Activated naive CD4-positive, alpha-beta T cell treated with anti-CD3 and anti-CD28 coated beads, Interleukin-2, amount 10 ng/mL, durations not matched to agents 7 days and 5 days (primary cell): Measurements from ENCODE around the gene HEBP2.
"Not testable (repeated sequence)": the region's sequence is repeated elsewhere in the genome, so short reads cannot be mapped to it uniquely, and the experiment has no call there.

ENCODE experiments used
- CTCF ChIA-PET: fragments of 350-600 bp; sonication (Branson Sonifier 250); formaldehyde crosslinking; loops from one replicate; lab custom pipeline; 2021; ENCODE audit warnings: antibody characterized with exemption; lab: Charles Lee
- DNase-seq: peaks from one replicate; pipeline ENCODE4 v3.0.0-alpha.2; 2020
- H3K27ac Mint-ChIP-seq: one replicate; pipeline ENCODE4 v1.8.0; 2021; ENCODE audit warnings: mild to moderate bottlenecking, moderate library complexity, mixed read lengths
- H3K27me3 Mint-ChIP-seq: one replicate; pipeline ENCODE4 v1.8.0; 2021; ENCODE audit warnings: mild to moderate bottlenecking, mixed read lengths
- H3K36me3 Mint-ChIP-seq: one replicate; pipeline ENCODE4 v1.8.0; 2021; ENCODE audit warnings: mixed read lengths
- H3K4me1 Mint-ChIP-seq: one replicate; pipeline ENCODE4 v1.8.0; 2021; ENCODE audit warnings: mixed read lengths
- H3K4me3 Mint-ChIP-seq: one replicate; pipeline ENCODE4 v1.8.0; 2021; ENCODE audit warnings: mild to moderate bottlenecking, moderate library complexity, mixed read lengths
- H3K9me3 Mint-ChIP-seq: one replicate; pipeline ENCODE4 v1.8.0; 2021; ENCODE audit warnings: mixed read lengths

HEBP2 gene

GRCh38 chr6:138424004-138424904, 20.2 kb downstream of the HEBP2 start:
- Mint-ChIP-seq H3K36me3 (peaks cover 5% of the 10 kb centered on the region), H3K27ac (no peak overlapping the region), H3K27me3 (no peaks in the 10 kb centered on the region), H3K4me3 (no peak overlapping the region), H3K9me3 (no peaks in the 10 kb centered on the region), H3K4me1 (peaks cover 7% of the 10 kb centered on the region)
- CTCF ChIA-PET: interaction anchor here (0.9 to 8.4 kb wide), 5 partner anchors 19 to 94 kb away, joined by 3 to 153 read pairs (median 3); partner anchors contain the start of gene HEBP2
- no peak for DNase-seq

DNA sequence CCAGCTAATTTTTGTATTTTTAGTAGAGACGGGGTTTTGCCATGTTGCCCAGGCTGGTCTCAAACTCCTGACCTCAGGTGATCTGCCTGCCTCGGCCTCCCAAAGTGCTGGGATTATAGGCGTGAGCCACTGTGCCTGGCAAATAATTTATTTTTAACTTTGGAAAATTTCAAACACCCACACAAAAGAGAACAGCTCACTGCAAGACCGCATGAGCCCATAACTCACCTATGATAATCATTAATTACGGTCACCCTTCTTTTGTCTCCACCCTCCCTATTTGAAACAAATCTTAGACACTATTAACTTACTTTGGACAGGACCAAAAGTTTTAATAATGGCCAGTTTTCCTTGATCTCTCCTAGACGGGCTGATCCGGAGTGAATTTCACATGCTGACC, 21.2 kb downstream of the HEBP2 start:
- H3K4me3 Mint-ChIP-seq, H3K4me1 Mint-ChIP-seq, H3K9me3 Mint-ChIP-seq, H3K27ac Mint-ChIP-seq, H3K27me3 Mint-ChIP-seq, H3K36me3 Mint-ChIP-seq, DNase-seq: not testable (repeated sequence)
- CTCF ChIA-PET: interaction anchor here (1.1 to 8.4 kb wide), 4 partner anchors 18 to 93 kb away, joined by 3 to 153 read pairs (median 54); partner anchors contain the start of gene HEBP2

DNA sequence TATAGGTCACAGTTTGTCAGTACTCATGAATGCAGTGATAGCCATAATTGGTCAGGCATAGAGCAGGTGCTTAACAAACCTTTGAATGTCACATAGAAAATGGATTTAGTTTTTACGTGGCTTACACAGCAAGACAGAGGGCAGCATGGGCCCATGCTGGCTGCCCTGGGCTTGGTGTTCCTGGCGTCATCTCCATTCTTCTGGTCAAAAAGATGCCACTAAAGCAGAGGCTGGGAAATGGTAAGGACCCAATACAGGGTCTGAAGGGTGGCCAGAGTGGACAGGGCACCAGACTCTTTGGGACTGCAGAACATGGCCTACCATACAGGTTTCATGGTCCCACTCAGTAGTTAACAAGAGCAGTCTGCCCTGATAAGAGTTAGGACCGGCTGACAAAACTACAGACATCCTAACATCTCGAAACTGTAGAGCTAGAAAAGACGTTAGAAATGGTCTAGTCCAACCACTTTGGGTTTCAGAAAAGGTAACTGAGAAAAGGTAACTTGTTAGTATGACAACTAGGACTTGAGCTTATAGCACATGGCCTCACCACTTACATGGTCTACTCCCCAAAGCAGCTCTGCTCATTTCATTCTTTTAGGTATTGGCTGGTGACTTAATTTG, 22.6 kb downstream of the HEBP2 start:
- Mint-ChIP-seq H3K27ac (no peak overlapping the region), H3K36me3 (no peaks in the 10 kb centered on the region), H3K4me3 (no peak overlapping the region), H3K4me1 (peaks cover 8% of the 10 kb centered on the region), H3K9me3 (no peaks in the 10 kb centered on the region), H3K27me3 (peaks cover 6% of the 10 kb centered on the region)
- no peak for DNase-seq
- CTCF ChIA-PET: interaction anchor here (0.8 to 8.4 kb wide), 6 partner anchors 10 to 311 kb away, joined by 3 to 153 read pairs (median 6); no protein-coding TSS in a partner anchor

GRCh38 chr6:138427701-138428100, 23.7 kb downstream of the HEBP2 start:
- H3K27ac Mint-ChIP-seq: no peak overlapping the region
- H3K9me3 Mint-ChIP-seq: no peaks in the 10 kb centered on the region

GRCh38 chr6:138428944-138429598, 25.0 kb downstream of the HEBP2 start:
- H3K4me1 Mint-ChIP-seq: peaks cover 2% of the 10 kb centered on the region
- CTCF ChIA-PET: interaction anchor here (0.6 to 8.4 kb wide), 17 partner anchors 13 to 336 kb away, joined by 3 to 153 read pairs (median 4); partner anchors contain the start of gene HEBP2
- H3K4me3 Mint-ChIP-seq: no peak overlapping the region
- DNase-seq: no peak
- H3K27me3 Mint-ChIP-seq: peaks cover 18% of the 10 kb centered on the region
- no peak overlapping the region for H3K27ac Mint-ChIP-seq
- H3K36me3 Mint-ChIP-seq: no peaks in the 10 kb centered on the region
- no peaks in the 10 kb centered on the region for H3K9me3 Mint-ChIP-seq

More at GRCh38 chr6:138427701-138428100, 23.7 kb downstream of the HEBP2 start:
- CTCF ChIA-PET: interaction anchor here (0.9 to 8.4 kb wide), 6 partner anchors 11 to 312 kb away, joined by 3 to 153 read pairs (median 6); no protein-coding TSS in a partner anchor
- no peaks in the 10 kb centered on the region for H3K36me3 Mint-ChIP-seq
- H3K27me3 Mint-ChIP-seq: peaks cover 11% of the 10 kb centered on the region
- H3K4me3 Mint-ChIP-seq: no peak overlapping the region
- no peak for DNase-seq
- peaks cover 8% of the 10 kb centered on the region for H3K4me1 Mint-ChIP-seq

DNA sequence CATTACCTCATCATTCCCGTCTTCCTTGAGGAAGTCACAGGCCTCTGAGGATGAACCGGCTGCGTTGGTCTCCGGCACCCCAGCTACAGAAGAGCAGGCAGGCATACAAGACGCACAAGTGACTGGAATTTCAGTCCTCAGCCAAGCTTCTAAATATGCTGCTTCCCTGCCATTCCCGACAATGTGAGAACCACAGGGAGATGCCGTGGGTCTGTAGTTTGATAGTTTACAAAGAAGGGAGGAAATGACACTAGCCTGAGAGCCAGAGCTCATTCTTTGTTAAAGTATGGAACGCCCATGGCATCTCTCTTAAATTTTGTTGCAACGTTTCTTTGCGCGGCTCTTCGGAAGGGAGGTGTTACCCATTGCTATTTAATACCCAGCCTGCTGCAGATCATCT, 25.7 kb downstream of the HEBP2 start:
- no peak overlapping the region for H3K4me3 Mint-ChIP-seq
- DNase-seq: no peak
- peaks cover 2% of the 10 kb centered on the region for H3K4me1 Mint-ChIP-seq
- CTCF ChIA-PET: interaction anchor here (0.6 to 8.4 kb wide), 18 partner anchors 12 to 335 kb away, joined by 3 to 153 read pairs (median 4); partner anchors contain the start of gene HEBP2
- H3K36me3 Mint-ChIP-seq: no peaks in the 10 kb centered on the region
- no peaks in the 10 kb centered on the region for H3K9me3 Mint-ChIP-seq
- peaks cover 18% of the 10 kb centered on the region for H3K27me3 Mint-ChIP-seq
- no peak overlapping the region for H3K27ac Mint-ChIP-seq

DNA sequence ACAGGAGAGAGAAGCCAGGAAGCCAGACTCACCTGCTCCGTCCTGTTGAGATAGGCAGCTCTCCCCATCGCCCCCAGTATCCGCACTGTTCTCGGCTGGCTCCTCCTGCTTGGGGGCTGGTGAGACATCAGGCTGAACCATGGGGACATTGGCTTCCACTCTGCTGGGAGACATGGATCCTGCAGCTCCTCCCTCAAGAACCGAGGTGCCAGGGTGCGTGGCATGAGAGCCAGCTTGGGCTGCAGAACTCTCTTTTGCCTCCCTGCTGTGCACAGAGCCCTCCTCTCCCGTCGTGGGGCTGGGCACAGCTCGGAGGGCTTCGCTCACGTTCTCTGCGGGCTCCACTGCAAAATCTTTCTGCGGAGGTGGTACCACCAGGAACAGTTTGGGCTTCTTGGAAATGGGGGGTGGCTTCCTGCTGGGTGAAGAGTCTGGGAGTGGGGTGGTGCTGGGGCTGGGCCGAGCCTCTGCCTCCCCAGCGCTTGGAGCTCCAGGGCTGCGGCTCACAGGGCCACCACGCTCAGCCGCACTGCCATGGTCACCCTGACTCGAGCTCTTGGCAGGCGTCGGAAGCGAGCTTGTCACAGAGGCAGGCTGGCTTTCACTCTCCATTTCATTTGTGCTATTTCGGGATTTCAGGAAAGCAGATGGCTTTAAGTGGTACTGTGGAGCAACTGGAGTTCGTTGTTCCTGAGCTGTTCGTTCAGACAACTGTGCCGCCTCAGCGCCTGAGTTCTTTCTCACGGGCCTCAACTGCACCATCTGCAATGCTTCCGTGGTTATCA, 26.5 kb downstream of the HEBP2 start:
- H3K27me3 Mint-ChIP-seq: peaks cover 18% of the 10 kb centered on the region
- H3K9me3 Mint-ChIP-seq: no peaks in the 10 kb centered on the region
- no peak for DNase-seq
- no peaks in the 10 kb centered on the region for H3K36me3 Mint-ChIP-seq
- H3K4me1 Mint-ChIP-seq: peaks cover 2% of the 10 kb centered on the region
- CTCF ChIA-PET: interaction anchor here (1.2 to 8.4 kb wide), 7 partner anchors 11 to 334 kb away, joined by 5 to 153 read pairs (median 7); no protein-coding TSS in a partner anchor
- H3K4me3 Mint-ChIP-seq: no peak overlapping the region
- H3K27ac Mint-ChIP-seq: no peak overlapping the region

DNA sequence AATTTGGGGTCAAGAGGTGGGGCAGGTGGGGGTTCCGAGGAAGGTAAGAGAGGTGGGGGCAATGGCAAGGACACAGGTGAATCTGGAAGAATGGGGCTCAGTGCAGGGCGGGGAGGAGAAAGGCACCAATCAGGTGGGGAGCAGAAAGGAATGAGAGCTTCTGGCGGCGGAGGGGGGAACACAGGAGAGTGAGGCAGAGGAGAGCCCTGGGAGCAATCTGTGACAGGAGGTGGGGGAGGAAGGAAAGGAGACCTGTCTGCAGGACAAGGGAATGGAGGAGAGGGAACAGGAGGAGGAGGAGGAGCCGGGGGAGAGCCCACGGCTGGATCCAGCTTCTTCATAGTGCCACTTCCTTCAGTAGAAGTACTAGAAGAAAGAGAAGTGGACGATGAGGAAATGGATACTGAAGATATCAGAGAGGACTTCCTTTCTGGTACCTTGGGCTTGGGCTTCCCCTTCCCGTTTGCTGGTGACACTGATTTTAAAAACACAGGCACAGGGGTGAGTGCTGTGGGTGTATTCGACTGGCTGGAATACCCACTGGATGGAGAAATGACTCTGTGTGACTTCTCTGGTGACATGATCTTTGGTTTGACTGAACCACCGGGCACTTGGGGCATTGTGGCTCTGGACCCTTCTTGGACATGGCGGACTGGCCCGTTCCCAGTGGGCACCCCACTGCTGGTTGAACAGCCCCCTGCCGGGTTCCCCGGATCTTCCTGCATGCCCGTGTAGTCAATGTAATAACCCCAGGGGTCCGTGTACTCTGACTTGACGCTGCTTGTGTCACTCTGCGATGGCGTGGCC, 27.4 kb downstream of the HEBP2 start:
- CTCF ChIA-PET: interaction anchor here (1.5 to 8.4 kb wide), 4 partner anchors 10 to 315 kb away, joined by 5 to 153 read pairs (median 56); no protein-coding TSS in a partner anchor
- no peak overlapping the region for H3K27ac Mint-ChIP-seq
- H3K9me3 Mint-ChIP-seq: no peaks in the 10 kb centered on the region
- no peak for DNase-seq
- H3K27me3 Mint-ChIP-seq: peaks cover 18% of the 10 kb centered on the region
- peaks cover 2% of the 10 kb centered on the region for H3K4me1 Mint-ChIP-seq
- no peak overlapping the region for H3K4me3 Mint-ChIP-seq
- no peaks in the 10 kb centered on the region for H3K36me3 Mint-ChIP-seq

DNA sequence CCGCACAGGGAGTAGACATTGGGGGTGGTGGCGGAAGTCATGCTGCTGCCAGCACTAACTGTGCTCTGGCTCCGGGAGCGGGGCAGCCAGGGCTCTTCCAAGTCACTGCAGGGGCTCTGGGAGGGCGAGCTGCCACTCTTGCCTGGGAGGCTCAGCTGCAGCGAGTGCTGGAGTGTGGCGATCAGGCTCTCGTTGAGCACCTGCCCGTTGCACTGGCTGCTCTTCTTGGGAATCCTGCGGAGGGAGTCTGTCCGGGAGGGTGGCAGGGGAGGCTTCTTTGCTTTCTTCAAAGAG, 28.0 kb downstream of the HEBP2 start:
- Mint-ChIP-seq H3K36me3 (no peaks in the 10 kb centered on the region), H3K27ac (no peak overlapping the region), H3K4me1 (peaks cover 2% of the 10 kb centered on the region), H3K9me3 (no peaks in the 10 kb centered on the region), H3K27me3 (peaks cover 18% of the 10 kb centered on the region), H3K4me3 (no peak overlapping the region)
- no peak for DNase-seq
- CTCF ChIA-PET: interaction anchor here (8.0 to 8.4 kb wide), 2 partner anchors 76 to 87 kb away, joined by 106 to 153 read pairs; no protein-coding TSS in a partner anchor

- Mint-ChIP-seq H3K27me3 (peaks cover 18% of the 10 kb centered on the region), H3K4me1 (peaks cover 2% of the 10 kb centered on the region), H3K36me3 (no peaks in the 10 kb centered on the region), H3K4me3 (no peak overlapping the region), H3K27ac (no peak overlapping the region), H3K9me3 (no peaks in the 10 kb centered on the region)
- no peak for DNase-seq
- CTCF ChIA-PET: interaction anchor here (1.0 kb wide), 1 partner anchor 11 kb away, joined by 3 read pairs; no protein-coding TSS in a partner anchor
Observed at GRCh38 chr6:138434096-138434495, 30.1 kb downstream of the HEBP2 start.

DNA sequence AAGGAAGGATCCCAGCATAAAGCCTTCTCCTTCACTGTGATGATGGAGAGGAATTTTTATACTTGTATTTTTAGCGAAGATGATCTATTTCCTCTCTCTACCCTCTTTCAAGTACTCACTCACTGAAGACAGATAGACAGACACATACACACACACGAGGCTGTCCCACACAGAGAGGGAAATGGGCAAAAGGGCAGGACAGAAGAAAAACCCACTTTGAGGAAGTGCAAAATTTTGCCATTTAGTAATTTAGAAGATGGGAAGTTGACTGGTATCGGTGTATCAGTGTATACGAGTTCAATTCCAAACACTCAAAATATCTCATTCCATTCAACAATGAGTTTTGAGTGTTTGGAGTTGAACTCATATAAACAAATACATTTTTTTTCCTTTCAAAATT, 30.9 kb downstream of the HEBP2 start:
- Mint-ChIP-seq H3K36me3 (no peaks in the 10 kb centered on the region), H3K27me3 (peaks cover 18% of the 10 kb centered on the region), H3K9me3 (no peaks in the 10 kb centered on the region), H3K4me3 (no peak overlapping the region), H3K27ac (no peak overlapping the region), H3K4me1 (no peaks in the 10 kb centered on the region)
- CTCF ChIA-PET: no interaction called here
- DNase-seq: no peak

DNA sequence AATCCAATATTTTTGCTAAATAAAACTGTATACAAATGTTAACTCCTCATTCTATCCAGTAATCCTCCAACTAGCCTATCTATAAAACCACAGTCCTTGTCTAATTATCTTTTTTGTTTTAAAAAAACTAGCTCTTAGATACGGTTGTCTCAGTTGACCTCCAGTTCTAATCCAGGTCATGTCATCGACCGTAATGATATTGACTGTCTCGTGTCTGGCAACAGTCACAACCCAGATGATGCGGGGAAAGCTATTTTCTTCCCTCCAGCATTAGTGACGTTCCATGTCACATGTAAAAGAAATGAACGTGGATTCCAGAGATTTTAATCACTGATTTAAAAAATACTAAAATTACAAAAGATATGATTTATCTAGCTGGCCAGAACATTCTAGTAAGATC, 35.5 kb downstream of the HEBP2 start:
- H3K36me3 Mint-ChIP-seq: no peaks in the 10 kb centered on the region
- no peaks in the 10 kb centered on the region for H3K9me3 Mint-ChIP-seq
- no peak overlapping the region for H3K27ac Mint-ChIP-seq
- H3K4me3 Mint-ChIP-seq: no peak overlapping the region
- CTCF ChIA-PET: interaction anchor here (0.9 to 1.2 kb wide), 3 partner anchors 13 to 70 kb away, joined by 3 to 4 read pairs (median 3); no protein-coding TSS in a partner anchor
- H3K27me3 Mint-ChIP-seq: no peaks in the 10 kb centered on the region
- H3K4me1 Mint-ChIP-seq: no peaks in the 10 kb centered on the region
- DNase-seq: no peak
